DOHH2 (cell line): ENCODE measurements around the gene NMS.
A peak's percentile ranks its signal among the peaks of the same experiment; 100 is the strongest.

Source experiments
- H3F3A ChIP-seq: fragments of 200-600 bp; sonication (generic), shearing (Covaris generic); 2 replicates; pipeline ENCODE4 v1.6.0; 2016; ENCODE audit warnings: antibody characterized with exemption, mild to moderate bottlenecking; ENCODE audit not compliant: control insufficient read depth, insufficient read depth
- H3K27ac ChIP-seq: fragments of 200-600 bp; sonication (generic); 2 replicates; pipeline ENCODE4 v1.5.1; 2014; ENCODE audit warnings: low read depth, mild to moderate bottlenecking, low read length, moderate library complexity
- H3K27me3 ChIP-seq: fragments of 200-600 bp; sonication (generic); 2 replicates; pipeline ENCODE4 v1.6.1; 2014; ENCODE audit warnings: mild to moderate bottlenecking, low read length, mixed read lengths; ENCODE audit not compliant: control insufficient read depth
- H3K36me3 ChIP-seq: fragments of 200-600 bp; sonication (generic); 2 replicates; pipeline ENCODE4 v1.6.1; 2014; ENCODE audit warnings: mild to moderate bottlenecking, low read length, moderate library complexity, mixed read lengths; ENCODE audit not compliant: control insufficient read depth
- H3K4me1 ChIP-seq: fragments of 200-600 bp; sonication (generic); 2 replicates; pipeline ENCODE4 v1.6.1; 2014; ENCODE audit warnings: mild to moderate bottlenecking, low read length, mixed read lengths; ENCODE audit not compliant: control insufficient read depth
- H3K4me2 ChIP-seq: fragments of 200-600 bp; sonication (generic); 2 replicates; pipeline ENCODE4 v1.6.0; 2014; ENCODE audit warnings: mild to moderate bottlenecking, low read length, moderate library complexity
- H3K4me3 ChIP-seq: fragments of 200-600 bp; sonication (generic); 2 replicates; pipeline ENCODE4 v1.5.1; 2014; ENCODE audit warnings: mild to moderate bottlenecking, low read length, mixed read lengths
- H3K79me2 ChIP-seq: fragments of 200-600 bp; sonication (generic); 2 replicates; pipeline ENCODE4 v1.6.1; 2014; ENCODE audit warnings: mild to moderate bottlenecking, low read length, mixed read lengths; ENCODE audit not compliant: control insufficient read depth
- H3K9me2 ChIP-seq: fragments of 200-600 bp; sonication (generic); replicated peaks from 2 replicates; pipeline ENCODE4 v1.6.1; 2014; ENCODE audit warnings: mild to moderate bottlenecking, low read length, mixed read lengths; ENCODE audit not compliant: control insufficient read depth
- H3K9me3 ChIP-seq: fragments of 200-600 bp; sonication (generic); 2 replicates; pipeline ENCODE4 v1.6.1; 2014; ENCODE audit warnings: antibody characterized with exemption, low read length, mixed read lengths; ENCODE audit not compliant: control insufficient read depth, insufficient read depth
- H4K20me1 ChIP-seq: fragments of 200-600 bp; sonication (generic); 2 replicates; pipeline ENCODE4 v1.6.0; 2014; ENCODE audit warnings: low read depth, mild to moderate bottlenecking, antibody characterized with exemption, low read length, moderate library complexity; ENCODE audit not compliant: control insufficient read depth, insufficient read depth
- EZH2phosphoT487 ChIP-seq: fragments of 200-600 bp; sonication (generic); IDR thresholded peaks from 2 replicates; pipeline ENCODE4 v1.6.1; 2017; ENCODE audit warnings: borderline replicate concordance, mild to moderate bottlenecking, antibody characterized with exemption, low read length, moderate library complexity, mixed read lengths
- TF ChIP-seq, protein P1 (sequence below): fragments of 200-600 bp; sonication (generic); IDR thresholded peaks from one replicate; pipeline ENCODE4 v1.5.1; 2014; ENCODE audit warnings: antibody characterized with exemption, mild to moderate bottlenecking, low read depth, low read length; ENCODE audit not compliant: poor library complexity, severe bottlenecking

Gene NMS

GRCh38 chr2:100482741-100483140 lies 12.5 kb downstream of the NMS start:
- H3K9me3 ChIP-seq, result no peaks in the 10 kb centered on the region
- no peak overlapping the region for H3K4me2 ChIP-seq
- no peaks in the 10 kb centered on the region for H3K4me1 ChIP-seq
- no peaks in the 10 kb centered on the region for H4K20me1 ChIP-seq
- no peak overlapping the region for H3K27ac ChIP-seq
- H3K79me2 ChIP-seq, result no peaks in the 10 kb centered on the region
- no peaks in the 10 kb centered on the region for H3K27me3 ChIP-seq
- H3K9me2 ChIP-seq, result no peaks in the 10 kb centered on the region
- no peaks in the 10 kb centered on the region for H3F3A ChIP-seq
- no peaks in the 10 kb centered on the region for H3K36me3 ChIP-seq
- no peak overlapping the region for H3K4me3 ChIP-seq
- TF ChIP-seq EZH2phosphoT487, result no peak
- TF ChIP-seq, protein P1, sequence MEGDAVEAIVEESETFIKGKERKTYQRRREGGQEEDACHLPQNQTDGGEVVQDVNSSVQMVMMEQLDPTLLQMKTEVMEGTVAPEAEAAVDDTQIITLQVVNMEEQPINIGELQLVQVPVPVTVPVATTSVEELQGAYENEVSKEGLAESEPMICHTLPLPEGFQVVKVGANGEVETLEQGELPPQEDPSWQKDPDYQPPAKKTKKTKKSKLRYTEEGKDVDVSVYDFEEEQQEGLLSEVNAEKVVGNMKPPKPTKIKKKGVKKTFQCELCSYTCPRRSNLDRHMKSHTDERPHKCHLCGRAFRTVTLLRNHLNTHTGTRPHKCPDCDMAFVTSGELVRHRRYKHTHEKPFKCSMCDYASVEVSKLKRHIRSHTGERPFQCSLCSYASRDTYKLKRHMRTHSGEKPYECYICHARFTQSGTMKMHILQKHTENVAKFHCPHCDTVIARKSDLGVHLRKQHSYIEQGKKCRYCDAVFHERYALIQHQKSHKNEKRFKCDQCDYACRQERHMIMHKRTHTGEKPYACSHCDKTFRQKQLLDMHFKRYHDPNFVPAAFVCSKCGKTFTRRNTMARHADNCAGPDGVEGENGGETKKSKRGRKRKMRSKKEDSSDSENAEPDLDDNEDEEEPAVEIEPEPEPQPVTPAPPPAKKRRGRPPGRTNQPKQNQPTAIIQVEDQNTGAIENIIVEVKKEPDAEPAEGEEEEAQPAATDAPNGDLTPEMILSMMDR, result peak; percentile 39

DNA sequence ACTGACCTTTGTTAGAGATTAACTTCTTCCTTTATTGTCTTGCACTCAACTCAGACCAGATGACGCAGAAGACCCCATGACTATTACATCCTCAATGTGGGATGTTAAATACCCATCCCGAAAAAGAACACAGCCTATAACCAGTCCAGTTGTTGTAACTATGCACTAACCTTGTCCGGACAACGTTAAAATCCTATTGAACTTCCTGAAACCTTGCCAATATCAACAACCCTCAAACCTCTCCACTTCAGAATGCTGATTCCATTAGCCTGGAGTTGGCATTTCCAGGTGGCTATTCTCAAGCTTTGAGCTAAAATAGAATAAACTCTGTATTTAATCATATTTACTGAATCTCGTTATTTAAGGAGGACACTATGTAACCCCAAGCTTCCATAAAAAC lies 13.6 kb downstream of the NMS start:
- no peak overlapping the region for H3K4me2 ChIP-seq
- H3K79me2 ChIP-seq, result no peaks in the 10 kb centered on the region
- TF ChIP-seq EZH2phosphoT487, result no peak
- TF ChIP-seq, protein P1, result no peak
- no peaks in the 10 kb centered on the region for H3K9me2 ChIP-seq
- no peak overlapping the region for H3K4me3 ChIP-seq
- H3F3A ChIP-seq, result no peaks in the 10 kb centered on the region
- H3K27me3 ChIP-seq, result no peaks in the 10 kb centered on the region
- no peaks in the 10 kb centered on the region for H3K4me1 ChIP-seq
- no peaks in the 10 kb centered on the region for H3K9me3 ChIP-seq
- no peaks in the 10 kb centered on the region for H4K20me1 ChIP-seq
- H3K27ac ChIP-seq, result no peak overlapping the region
- no peaks in the 10 kb centered on the region for H3K36me3 ChIP-seq

DNA sequence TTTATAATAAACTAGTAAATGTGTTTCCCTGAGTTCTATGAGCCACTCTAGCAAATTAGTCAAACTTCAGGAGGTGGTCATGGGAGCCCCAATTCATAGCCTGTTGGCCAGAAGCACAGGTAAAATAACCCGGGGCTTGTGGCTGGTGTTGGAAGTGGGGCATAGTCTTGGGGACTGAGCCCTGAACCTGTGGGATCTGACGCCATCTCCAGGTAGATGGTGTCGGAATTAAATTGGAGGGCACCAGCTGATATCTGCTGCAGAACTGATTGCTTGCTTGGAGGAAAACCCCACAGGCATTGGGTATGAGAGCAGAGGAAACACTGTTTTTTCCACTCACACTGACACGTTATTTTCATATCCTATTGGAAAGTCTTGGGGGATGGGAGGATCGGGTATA lies 14.1 kb downstream of the NMS start:
- no peaks in the 10 kb centered on the region for H3K9me3 ChIP-seq
- no peaks in the 10 kb centered on the region for H3K4me1 ChIP-seq
- no peaks in the 10 kb centered on the region for H4K20me1 ChIP-seq
- H3K27ac ChIP-seq, result no peak overlapping the region
- no peaks in the 10 kb centered on the region for H3K9me2 ChIP-seq
- H3K79me2 ChIP-seq, result no peaks in the 10 kb centered on the region
- no peaks in the 10 kb centered on the region for H3K27me3 ChIP-seq
- no peak overlapping the region for H3K4me3 ChIP-seq
- no peaks in the 10 kb centered on the region for H3F3A ChIP-seq
- no peak for TF ChIP-seq EZH2phosphoT487
- TF ChIP-seq, protein P1, result no peak
- H3K36me3 ChIP-seq, result no peaks in the 10 kb centered on the region
- H3K4me2 ChIP-seq, result no peak overlapping the region

DNA sequence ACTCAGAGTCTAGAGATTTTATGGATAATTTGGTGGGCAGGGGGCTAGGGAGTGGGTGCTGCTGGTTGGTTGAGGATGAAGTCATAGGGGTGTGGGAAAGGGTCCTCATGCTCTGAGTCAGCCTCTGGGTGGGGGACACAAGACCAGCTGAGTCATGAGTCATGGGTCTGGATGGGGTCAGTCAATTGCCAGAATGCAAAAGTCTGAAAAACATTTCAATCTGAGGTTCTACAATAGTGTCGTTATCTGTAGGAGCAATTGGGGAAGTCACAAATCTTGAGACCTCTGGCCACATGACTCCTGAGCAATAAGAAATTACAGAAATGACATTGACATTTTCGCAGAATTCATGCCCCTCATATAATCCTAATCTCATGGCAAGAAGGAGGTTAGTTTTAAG lies 15.1 kb downstream of the NMS start:
- Histone ChIP-seq H3K36me3 (no peaks in the 10 kb centered on the region), H3K4me1 (no peaks in the 10 kb centered on the region), H3K79me2 (no peaks in the 10 kb centered on the region), H3K27ac (no peak overlapping the region), H3K9me3 (no peaks in the 10 kb centered on the region), H3K27me3 (no peaks in the 10 kb centered on the region), H3K4me3 (no peak overlapping the region), H3F3A (no peaks in the 10 kb centered on the region), H4K20me1 (no peaks in the 10 kb centered on the region), H3K4me2 (no peak overlapping the region), H3K9me2 (no peaks in the 10 kb centered on the region)
- no peak for TF ChIP-seq EZH2phosphoT487
- TF ChIP-seq, protein P1, result no peak
